IMR-90 (cell line): ENCODE data around the gene GAREM2. TPM values are rescaled to one million over a fixed set of nuclear protein-coding genes. Genes with fewer than 3 reads are reported as not detected.

ENCODE experiments used
- ATAC-seq: fragments of 200-7000 bp; cut with Tn5 transposase; 2 replicates; pipeline ENCODE4 v1.9.1; 2020; ENCODE audit warnings: low read depth, mild to moderate bottlenecking, moderate library complexity
- BruUV-seq: library from RNA; stranded (reverse); fragments of 400-500 nt; replicated peaks from 2 replicates; lab custom pipeline; 2021; lab: Mats Ljungman, UMichigan
- CTCF ChIA-PET: fragments of 300-600 bp; formaldehyde crosslinking; extraction: SDS; loops from one replicate; lab custom pipeline; 2021; ENCODE audit warnings: antibody characterized with exemption; lab: Yijun Ruan, JAX
- POLR2A ChIA-PET: fragments of 300-600 bp; sonication (Branson Sonifier 250); formaldehyde crosslinking; loops from one replicate; lab custom pipeline; 2022; ENCODE audit warnings: antibody characterized with exemption; ENCODE audit not compliant: unreplicated experiment; lab: Charles Lee
- DNase-seq: peaks from one replicate; pipeline ENCODE4 v3.0.0; 2013
- H2AFZ ChIP-seq: replicated peaks from 2 replicates; pipeline ENCODE3; 2013; ENCODE audit warnings: low read length, mild to moderate bottlenecking; ENCODE audit not compliant: poor library complexity
- H2AK5ac ChIP-seq: 2 replicates; pipeline ENCODE4 v1.6.1; 2013; ENCODE audit warnings: low read depth, low read length, inconsistent platforms
- H2AK9ac ChIP-seq: replicated peaks from 2 replicates; pipeline ENCODE3; 2013; ENCODE audit warnings: mild to moderate bottlenecking, low read depth, low read length, moderate library complexity; ENCODE audit not compliant: poor library complexity
- H2BK120ac ChIP-seq: 2 replicates; pipeline ENCODE4 v1.6.1; 2013; ENCODE audit warnings: low read depth, low read length, inconsistent platforms
- H2BK15ac ChIP-seq: 3 replicates; pipeline ENCODE4 v1.6.1; 2013; ENCODE audit warnings: low read depth, low read length, inconsistent platforms
- H2BK20ac ChIP-seq: 2 replicates; pipeline ENCODE4 v1.6.1; 2013; ENCODE audit warnings: low read depth, mild to moderate bottlenecking, inconsistent platforms, low read length, moderate library complexity
- H2BK5ac ChIP-seq: 2 replicates; pipeline ENCODE4 v1.6.1; 2013; ENCODE audit warnings: mild to moderate bottlenecking, low read depth, low read length, inconsistent platforms; ENCODE audit not compliant: poor library complexity, severe bottlenecking
- H3K14ac ChIP-seq: replicated peaks from 2 replicates; pipeline ENCODE4 v1.6.1; 2013; ENCODE audit warnings: low read depth, low read length, inconsistent platforms
- H3K18ac ChIP-seq: 2 replicates; pipeline ENCODE4 v1.6.1; 2013; ENCODE audit warnings: low read depth, low read length, control low read depth
- H3K23ac ChIP-seq: 2 replicates; pipeline ENCODE4 v1.6.1; 2013; ENCODE audit warnings: low read depth, low read length, inconsistent platforms
- H3K27ac ChIP-seq: 2 replicates; pipeline ENCODE4 v1.5.1; 2013; ENCODE audit warnings: mild to moderate bottlenecking, control low read depth, low read length; ENCODE audit not compliant: insufficient read depth
- H3K27me3 ChIP-seq: 2 replicates; pipeline ENCODE4 v1.6.1; 2013; ENCODE audit warnings: low read length; ENCODE audit not compliant: control insufficient read depth, insufficient read depth
- H3K36me3 ChIP-seq: 2 replicates; pipeline ENCODE4 v1.6.1; 2013; ENCODE audit warnings: low read length, mixed read lengths; ENCODE audit not compliant: control insufficient read depth, insufficient read depth
- H3K4ac ChIP-seq: 2 replicates; pipeline ENCODE4 v1.6.1; 2013; ENCODE audit warnings: low read depth, low read length, inconsistent platforms
- H3K4me1 ChIP-seq: 2 replicates; pipeline ENCODE4 v1.6.1; 2013; ENCODE audit warnings: low read length, mixed read lengths; ENCODE audit not compliant: control insufficient read depth, insufficient read depth
- H3K4me2 ChIP-seq: 2 replicates; pipeline ENCODE4 v1.6.1; 2013; ENCODE audit warnings: low read depth, mild to moderate bottlenecking, control low read depth, low read length, moderate library complexity
- H3K4me3 ChIP-seq: 2 replicates; pipeline ENCODE4 v1.5.1; 2013; ENCODE audit warnings: low read depth, mild to moderate bottlenecking, control low read depth, low read length, moderate library complexity; ENCODE audit not compliant: insufficient read depth
- H3K56ac ChIP-seq: 2 replicates; pipeline ENCODE4 v1.6.1; 2013; ENCODE audit warnings: low read length, inconsistent platforms; ENCODE audit not compliant: insufficient read depth; ENCODE audit errors: extremely low read depth
- H3K79me1 ChIP-seq, 2 experiments: 2 replicates each; pipeline ENCODE4 v1.6.1; 2013; ENCODE audit warnings: low read length in 2 of 2, inconsistent platforms in 1 of 2, low read depth in 1 of 2
- H3K9ac ChIP-seq: 2 replicates; pipeline ENCODE4 v1.6.1; 2013; ENCODE audit warnings: low read depth, low read length, control low read depth
- H3K9me1 ChIP-seq: 2 replicates; pipeline ENCODE4 v1.6.1; 2013; ENCODE audit warnings: low read length, inconsistent platforms; ENCODE audit not compliant: insufficient read depth
- H3K9me3 ChIP-seq: 2 replicates; pipeline ENCODE4 v1.6.1; 2013; ENCODE audit warnings: low read length; ENCODE audit not compliant: control insufficient read depth, insufficient read depth
- H4K20me1 ChIP-seq: 2 replicates; pipeline ENCODE4 v1.6.1; 2013; ENCODE audit warnings: low read length, inconsistent platforms; ENCODE audit not compliant: insufficient read depth
- H4K5ac ChIP-seq: 2 replicates; pipeline ENCODE4 v1.6.1; 2013; ENCODE audit warnings: mild to moderate bottlenecking, low read depth, low read length, control low read depth
- H4K8ac ChIP-seq, 2 experiments: 2 replicates each; pipeline ENCODE4 v1.6.1; 2013; ENCODE audit warnings: low read depth in 2 of 2, low read length in 2 of 2, control low read depth in 1 of 2, inconsistent platforms in 1 of 2
- H4K91ac ChIP-seq: 2 replicates; pipeline ENCODE4 v1.6.1; 2013; ENCODE audit warnings: low read depth, low read length, inconsistent platforms; ENCODE audit not compliant: insufficient read depth
- CEBPB ChIP-seq: IDR thresholded peaks from 2 replicates; pipeline ENCODE4 v1.6.1; 2012; ENCODE audit warnings: low read depth, low read length, improper control_type of control experiment
- NFE2L2 ChIP-seq: fragments of 150-350 bp; IDR thresholded peaks from 2 replicates; pipeline ENCODE4 v1.6.1; 2016; ENCODE audit warnings: low read depth, mild to moderate bottlenecking, low read length
- RCOR1 ChIP-seq: IDR thresholded peaks from 2 replicates; pipeline ENCODE4 v1.6.1; 2012; ENCODE audit warnings: mild to moderate bottlenecking, low read length, improper control_type of control experiment; ENCODE audit not compliant: insufficient replicate concordance
- RFX5 ChIP-seq: IDR thresholded peaks from 2 replicates; pipeline ENCODE4 v1.8.0; 2012; ENCODE audit warnings: low read depth, mild to moderate bottlenecking, low read length, moderate library complexity
- WGBS, 2 experiments: methylation state at CpG; one replicate each; pipeline versions ENCODE4 v1.1.5 to v1.1.7; 2013; ENCODE audit warnings: missing lambda C conversion rate in 2 of 2; ENCODE audit not compliant: insufficient read length in 1 of 2; ENCODE audit errors: extremely low coverage in 2 of 2; 5-methylcytosine and 5-hydroxymethylcytosine counted together
- dilution Hi-C: fragments of 300-500 bp; cut with HindIII; formaldehyde crosslinking; loops from one replicate; pipeline ENCODE4 v1.14.3; 2018; ENCODE audit warnings: low sequenced_read_pairs; ENCODE audit not compliant: unreplicated experiment
- in situ Hi-C: fragments of 300-500 bp; cut with MboI; formaldehyde crosslinking; loops from 3 replicates; pipeline ENCODE4 v1.14.3; 2019; ENCODE audit warnings: low sequenced_read_pairs, inconsistent platforms, mixed read lengths
- intact Hi-C: fragments of 100-400 bp; cut with micrococcal nuclease; formaldehyde crosslinking; loops from 2 replicates; pipeline ENCODE4 v1.10.0; 2022
- polyA plus RNA-seq, 3 experiments: library from polyadenylated mRNA; depleted of rRNA; stranded (reverse); fragments of >200 nt; gene quantifications; 2 replicates each; pipeline ENCODE4 v1.2.3, GENCODE V29; 2012; ENCODE audit warnings: low replicate concordance in 1 of 3
- total RNA-seq: library from RNA; depleted of rRNA; stranded (reverse); fragments of >200 nt; gene quantifications from 2 replicates; pipeline ENCODE4 v1.2.3, GENCODE V29; 2012
- TF ChIP-seq, protein P1 (sequence below): conservative IDR thresholded peaks from 2 replicates; pipeline ENCODE4 v1.5.1; 2012; ENCODE audit warnings: mild to moderate bottlenecking, low read depth, low read length, improper control_type of control experiment

Gene GAREM2
- total and polyA plus RNA-seq, 2 of the 4 experiments (the other 2 are of a cell fraction), result 0.36 to 1.8 TPM

DNA sequence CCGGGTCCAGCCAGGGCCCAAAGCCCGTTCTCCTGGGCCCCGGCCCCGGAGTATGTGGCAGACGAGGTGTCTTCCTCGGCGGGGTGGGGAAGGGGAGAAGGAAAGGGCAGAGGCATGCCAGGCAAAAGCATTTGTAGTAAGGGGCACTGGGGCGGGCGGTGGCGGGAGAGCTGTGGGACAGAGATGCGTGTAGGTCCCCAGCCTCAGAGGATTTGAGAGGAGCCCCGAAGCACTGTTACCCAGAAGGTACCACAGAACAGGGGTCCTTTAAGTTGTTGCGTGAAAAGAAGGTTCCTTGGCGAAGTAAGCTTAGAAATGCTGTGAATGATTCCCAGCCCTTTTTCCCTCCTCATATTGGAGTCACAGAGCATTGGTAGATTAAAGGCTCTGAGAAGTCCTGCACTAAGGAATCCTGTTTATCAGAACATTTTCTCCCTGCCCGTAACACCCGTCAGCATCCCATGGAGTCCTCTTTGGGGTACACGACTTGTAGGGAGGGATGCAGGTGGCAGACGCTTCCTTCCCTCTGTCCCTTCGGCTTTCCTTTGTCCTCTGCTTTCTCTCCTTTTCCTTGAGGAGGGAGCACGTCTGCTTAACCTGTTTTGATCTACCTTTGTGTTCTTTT, 12.5 kb downstream of the GAREM2 start:
- Histone ChIP-seq H2BK20ac (no peak overlapping the region), H3K36me3 (peaks cover 2% of the 10 kb centered on the region), H4K8ac (peak overlapping the region in 1 of 2 experiments; percentile 74; a peak in 2 of 4 replicates), H3K4me2 (peak overlapping the region; percentile 50), H3K4me1 (no peaks in the 10 kb centered on the region), H2BK120ac (no peak overlapping the region), H2BK5ac (no peak overlapping the region), H2AFZ (peak overlapping the region; percentile 97), H2AK9ac (peak overlapping the region; percentile 81), H3K4ac (peak overlapping the region; percentile 47; the same call in 1 of the 2 replicates), H2BK15ac (no peak overlapping the region), H3K4me3 (peak overlapping the region; percentile 40), H3K9me1 (peaks cover 10% of the 10 kb centered on the region; the same call in 1 of the 2 replicates), H3K23ac (no peak overlapping the region), H3K79me1 (no peaks in the 10 kb centered on the region), H3K27me3 (no peaks in the 10 kb centered on the region; the same call in 1 of the 2 replicates), H3K9me3 (no peaks in the 10 kb centered on the region), H4K5ac (peak overlapping the region; percentile 15; the same call in 1 of the 2 replicates), H3K27ac (no peak overlapping the region; the same call in 1 of the 2 replicates), H3K56ac (no peak overlapping the region), H4K91ac (no peak overlapping the region), H3K9ac (0 out of 2 replicates have a peak overlapping the region, but pooled peaks have one; percentile 17), H3K14ac (peak overlapping the region; percentile 37), H2AK5ac (peak overlapping the region; percentile 27; the same call in 1 of the 2 replicates), H3K18ac (no peak overlapping the region), H4K20me1 (0 out of 2 replicates have a peak, but pooled peaks cover 3% of the 10 kb centered on the region)
- DNase-seq (no peak), ATAC-seq (no peak)
- POLR2A ChIA-PET, result interaction anchor here (1.1 kb wide), 1 partner anchor 9 kb away, joined by 3 read pairs; no protein-coding TSS in a partner anchor
- WGBS, 2 experiments, result 57% methylated on average over 11 of the region's 20 CpGs; no CpG with 5 or more reads in 1 of the 2 experiments
- intact Hi-C loops, result no loop called here
- BruUV-seq, result no TSS peak
- dilution Hi-C loops, result no loop called here
- in situ Hi-C loops, result no loop called here
- TF ChIP-seq CEBPB, result no peak
- TF ChIP-seq, protein P1, sequence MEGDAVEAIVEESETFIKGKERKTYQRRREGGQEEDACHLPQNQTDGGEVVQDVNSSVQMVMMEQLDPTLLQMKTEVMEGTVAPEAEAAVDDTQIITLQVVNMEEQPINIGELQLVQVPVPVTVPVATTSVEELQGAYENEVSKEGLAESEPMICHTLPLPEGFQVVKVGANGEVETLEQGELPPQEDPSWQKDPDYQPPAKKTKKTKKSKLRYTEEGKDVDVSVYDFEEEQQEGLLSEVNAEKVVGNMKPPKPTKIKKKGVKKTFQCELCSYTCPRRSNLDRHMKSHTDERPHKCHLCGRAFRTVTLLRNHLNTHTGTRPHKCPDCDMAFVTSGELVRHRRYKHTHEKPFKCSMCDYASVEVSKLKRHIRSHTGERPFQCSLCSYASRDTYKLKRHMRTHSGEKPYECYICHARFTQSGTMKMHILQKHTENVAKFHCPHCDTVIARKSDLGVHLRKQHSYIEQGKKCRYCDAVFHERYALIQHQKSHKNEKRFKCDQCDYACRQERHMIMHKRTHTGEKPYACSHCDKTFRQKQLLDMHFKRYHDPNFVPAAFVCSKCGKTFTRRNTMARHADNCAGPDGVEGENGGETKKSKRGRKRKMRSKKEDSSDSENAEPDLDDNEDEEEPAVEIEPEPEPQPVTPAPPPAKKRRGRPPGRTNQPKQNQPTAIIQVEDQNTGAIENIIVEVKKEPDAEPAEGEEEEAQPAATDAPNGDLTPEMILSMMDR, result no peak
- TF ChIP-seq RCOR1, result no peak
- TF ChIP-seq RFX5, result no peak
- no peak for TF ChIP-seq NFE2L2
- CTCF ChIA-PET, result interaction anchor here (0.5 kb wide), 2 partner anchors 10 to 24 kb away, joined by 3 to 4 read pairs; no protein-coding TSS in a partner anchor
